GM21381 (cell line): ENCODE results near the gene FAM78A.
"Not testable (repeated sequence)": the region's sequence is repeated elsewhere in the genome, so short reads cannot be mapped to it uniquely, and the experiment has no call there.

Experiments used
- ATAC-seq: cut with Tn5 transposase; IDR thresholded peaks from one replicate; pipeline ENCODE4 v1.9.1; 2021; ENCODE audit warnings: mild to moderate bottlenecking, moderate library complexity; ENCODE audit not compliant: unreplicated experiment

FAM78A gene

DNA sequence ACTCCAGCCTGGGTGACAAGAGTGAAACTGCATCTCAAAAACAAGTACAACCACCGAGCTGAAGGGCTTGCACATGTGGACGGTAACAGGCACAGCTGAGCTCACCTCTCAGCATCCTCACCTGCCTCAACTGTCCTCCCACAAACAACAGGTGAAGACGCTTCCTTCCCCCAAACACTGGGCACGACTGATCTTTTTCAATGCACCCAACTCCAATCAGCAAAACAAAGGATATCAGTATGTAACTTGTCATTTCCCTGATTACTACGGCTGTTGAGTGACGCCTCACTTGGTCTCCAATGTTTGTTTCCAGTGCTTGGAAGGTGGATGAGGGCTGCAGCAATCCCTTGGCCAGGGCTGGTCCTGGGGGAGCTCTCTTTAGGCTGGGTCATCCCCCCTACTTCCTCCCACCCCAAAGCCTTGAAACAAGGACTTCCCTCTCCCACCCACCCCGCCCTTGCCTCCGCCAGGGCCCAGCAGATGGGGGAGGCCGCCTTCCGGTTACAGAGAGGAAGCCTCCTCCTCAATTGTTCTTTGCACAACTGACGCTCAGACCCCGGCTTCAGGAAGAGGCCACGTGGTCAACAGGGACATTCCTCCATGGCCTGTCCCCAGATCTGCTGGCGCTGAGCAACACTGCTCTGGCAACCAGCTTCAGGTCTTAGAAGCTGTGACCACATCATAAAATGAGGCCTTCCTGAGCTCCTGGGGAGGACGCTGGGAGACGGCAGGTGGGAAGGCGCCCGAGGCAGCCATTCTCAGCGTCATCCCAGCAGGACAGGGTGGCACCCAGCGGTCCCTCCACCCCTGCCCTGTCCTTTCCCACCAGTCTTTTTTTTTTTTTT lies 5.9 kb downstream of the FAM78A start:
- no peak for ATAC-seq

DNA sequence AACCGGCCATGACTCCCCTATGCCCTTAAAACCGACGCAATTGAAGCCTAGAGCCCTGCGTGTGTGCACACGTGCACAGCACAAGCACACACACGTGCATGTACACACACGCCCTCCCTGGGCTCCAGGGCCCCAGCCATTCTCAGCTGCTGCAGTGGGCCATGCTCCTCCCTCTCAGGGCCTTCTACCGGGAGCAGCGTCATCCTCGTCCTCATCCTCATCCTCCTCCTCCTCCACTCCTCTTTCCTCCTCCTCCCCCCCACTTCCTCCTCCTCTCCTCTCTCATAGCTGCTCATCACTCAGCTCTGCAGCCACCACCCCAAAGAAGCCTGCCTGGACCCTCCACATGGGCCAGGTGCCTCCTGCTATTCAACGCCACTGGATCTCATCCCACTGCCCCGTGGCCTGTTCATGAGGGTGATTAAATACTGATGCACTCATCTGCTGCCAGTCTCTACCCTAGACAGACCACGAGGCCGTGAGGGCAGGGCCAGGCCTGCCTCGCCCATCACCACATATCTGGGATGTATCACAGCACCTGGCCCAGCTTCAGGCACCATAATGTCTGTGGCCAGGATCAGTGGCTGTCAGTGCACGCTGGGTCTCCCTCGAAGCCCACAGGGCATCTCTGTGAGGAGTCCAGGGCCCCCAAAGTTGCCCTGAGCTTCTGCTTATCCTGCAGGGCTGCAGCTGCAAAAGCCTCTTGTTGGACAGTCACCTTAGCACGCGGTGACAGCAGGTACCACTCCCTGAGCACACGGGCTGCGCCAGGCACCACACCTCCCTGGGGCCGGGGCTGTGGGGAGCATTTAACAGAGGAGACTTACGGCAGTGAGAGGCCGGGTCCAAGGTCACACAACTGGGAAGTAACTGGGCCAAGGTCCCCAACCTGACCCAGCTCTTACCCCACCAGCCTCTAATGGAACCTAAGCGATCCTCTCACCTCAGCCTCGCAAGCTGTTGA lies 9.8 kb downstream of the FAM78A start:
- no peak for ATAC-seq

DNA sequence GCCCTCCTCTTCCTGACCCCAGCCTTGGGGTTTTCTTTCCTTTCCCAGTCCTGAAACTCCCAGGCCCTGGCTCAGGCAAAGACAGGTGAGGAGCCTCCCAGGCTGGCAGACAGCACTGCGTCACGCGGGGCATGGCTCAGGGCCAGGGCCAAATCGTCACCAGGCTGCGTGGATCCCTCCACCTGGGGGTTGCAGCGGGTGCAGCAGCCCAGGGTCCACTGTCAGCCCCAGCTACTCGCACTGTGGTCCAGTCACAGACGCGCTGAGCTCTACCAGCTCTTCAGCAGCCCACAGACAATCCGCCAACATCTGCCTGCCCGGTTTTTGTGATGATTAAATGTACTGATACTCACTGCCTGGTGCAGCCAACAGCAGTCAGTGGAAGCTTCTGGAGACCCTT lies 12.1 kb downstream of the FAM78A start:
- no peak for ATAC-seq

DNA sequence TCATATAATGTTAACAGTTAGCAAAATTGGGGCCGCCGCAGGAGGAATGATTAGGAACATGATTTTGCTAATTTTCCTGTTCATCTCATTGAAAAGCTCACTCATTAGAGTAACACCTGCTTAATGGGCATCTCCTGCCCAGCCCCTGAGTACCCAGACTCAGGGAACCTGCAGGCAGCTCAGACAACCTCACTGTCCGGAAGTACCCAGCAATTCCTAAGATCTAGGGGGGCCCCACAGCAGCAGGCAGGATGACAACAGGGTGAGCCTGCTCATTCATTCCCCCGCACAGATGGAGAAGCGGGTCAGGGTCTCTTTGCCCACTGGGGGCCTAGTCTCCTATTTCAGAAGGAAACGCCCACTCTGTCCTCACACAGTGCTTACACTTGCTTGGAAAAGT lies 12.6 kb downstream of the FAM78A start:
- ATAC-seq: no peak

DNA sequence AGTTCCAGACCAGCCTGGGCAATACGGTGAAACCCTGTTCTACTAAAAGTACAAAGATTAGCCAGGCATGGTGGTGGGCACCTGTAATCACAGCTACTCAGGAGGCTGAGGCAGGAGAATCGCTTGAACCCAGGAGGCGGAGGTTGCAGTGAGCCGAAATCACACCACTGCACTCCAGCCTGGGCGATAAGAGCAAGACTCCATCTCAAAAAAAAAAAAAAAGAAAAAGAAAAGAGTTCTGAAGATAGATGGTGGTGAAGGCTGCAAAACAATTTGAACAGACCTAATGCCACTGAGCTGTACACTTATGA lies 13.3 kb downstream of the FAM78A start:
- not testable (repeated sequence) for ATAC-seq

DNA sequence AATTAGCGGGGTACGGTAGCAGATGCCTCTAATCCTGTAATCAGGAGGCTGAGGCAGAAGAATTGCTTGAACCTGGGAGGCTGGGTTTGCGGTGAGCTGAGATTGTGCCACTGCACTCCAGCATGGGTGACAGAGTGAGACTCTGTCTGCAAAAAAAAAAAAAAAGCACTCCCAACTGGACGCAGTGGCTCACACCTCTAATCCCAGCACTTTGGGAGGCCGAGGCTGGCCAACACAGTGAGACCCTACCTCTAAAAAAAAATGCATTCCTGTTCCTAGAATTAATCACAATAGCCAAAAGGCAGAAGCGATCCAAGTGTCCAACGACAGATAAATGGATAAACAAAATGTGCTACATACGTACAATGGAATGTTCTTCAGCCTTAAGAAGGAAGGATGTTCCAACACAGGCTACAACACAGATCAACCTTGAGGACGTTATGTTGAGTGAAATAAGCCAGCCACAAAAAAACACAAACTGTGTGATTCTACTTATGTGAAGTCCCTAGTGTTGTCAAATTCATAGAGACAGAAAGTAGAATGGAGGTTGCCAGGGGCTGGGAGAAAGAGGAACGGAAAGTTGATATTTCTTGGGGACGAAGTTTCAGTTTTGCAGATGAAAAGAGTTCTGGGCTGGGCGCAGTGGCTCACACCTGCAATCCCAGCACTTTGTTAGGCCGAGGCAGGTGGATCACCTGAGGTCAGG lies 13.8 kb downstream of the FAM78A start:
- ATAC-seq: peak; percentile 47

DNA sequence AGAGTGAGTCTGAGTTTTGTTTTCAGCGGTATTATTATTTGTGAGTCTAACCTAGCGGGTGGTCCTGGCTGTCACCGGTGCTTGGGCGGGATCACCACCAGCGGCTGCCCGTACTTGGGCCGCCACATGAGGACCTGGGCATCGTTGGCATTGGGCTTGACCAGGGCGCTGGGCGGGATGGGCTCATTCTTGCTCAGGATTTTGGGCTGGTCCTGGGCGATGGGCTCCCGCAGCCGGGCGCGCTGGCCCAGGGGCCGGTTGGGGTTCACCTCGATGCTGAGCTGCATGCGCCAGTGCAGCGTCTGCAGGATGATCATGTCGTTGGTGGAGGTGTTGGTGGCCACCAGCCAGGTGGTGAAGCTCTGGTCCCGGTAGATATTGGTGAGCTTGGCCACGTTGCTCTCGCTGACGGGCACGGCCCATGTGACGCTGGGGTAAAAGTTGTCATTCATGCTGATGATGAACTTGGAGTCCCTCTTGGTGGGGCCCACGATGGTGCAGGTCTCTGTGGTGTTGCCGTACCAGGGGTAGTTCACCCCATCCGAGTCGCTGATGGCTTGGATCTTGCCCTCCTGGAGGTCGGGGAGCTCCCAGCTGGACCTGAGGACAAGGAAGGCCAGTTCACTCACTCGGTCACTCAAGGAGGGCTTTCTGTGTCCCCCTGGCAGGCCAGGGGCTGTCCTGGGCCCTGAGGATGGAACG lies 15.4 kb downstream of the FAM78A start:
- ATAC-seq: no peak

DNA sequence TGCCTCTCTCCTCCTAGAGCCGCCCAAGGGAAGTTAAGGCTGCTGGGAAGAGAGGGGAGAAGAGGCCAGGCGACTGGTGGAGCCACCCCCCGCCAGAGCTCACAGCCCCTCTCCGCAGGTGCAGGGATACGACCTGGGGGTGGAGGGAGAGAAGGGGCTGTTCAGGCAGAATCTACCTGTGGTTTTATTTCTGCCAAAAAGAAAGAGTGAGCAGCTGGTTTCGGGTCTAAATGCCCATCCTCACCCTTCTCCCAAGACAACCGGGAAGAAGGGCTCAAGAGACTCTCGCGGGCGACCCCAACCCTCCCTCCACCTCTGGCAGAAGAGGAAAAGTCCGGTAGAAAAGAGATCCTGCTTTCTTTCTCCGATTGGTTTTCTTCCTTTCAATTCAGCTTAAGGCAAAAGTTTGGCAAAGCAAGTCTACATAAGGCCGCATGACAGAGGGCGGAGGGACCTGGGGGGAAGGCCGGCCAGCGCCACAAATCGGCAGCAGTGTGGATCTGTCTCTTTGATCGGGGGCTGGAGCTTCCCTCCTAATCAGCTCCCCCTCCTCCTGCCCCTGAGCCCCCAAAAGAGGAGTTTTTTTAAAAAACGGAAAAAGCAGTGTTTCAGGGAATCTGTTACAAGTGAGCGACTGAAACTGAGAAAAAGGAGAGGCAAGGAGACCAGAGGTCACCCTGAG lies 16.3 kb downstream of the FAM78A start:
- ATAC-seq: no peak

DNA sequence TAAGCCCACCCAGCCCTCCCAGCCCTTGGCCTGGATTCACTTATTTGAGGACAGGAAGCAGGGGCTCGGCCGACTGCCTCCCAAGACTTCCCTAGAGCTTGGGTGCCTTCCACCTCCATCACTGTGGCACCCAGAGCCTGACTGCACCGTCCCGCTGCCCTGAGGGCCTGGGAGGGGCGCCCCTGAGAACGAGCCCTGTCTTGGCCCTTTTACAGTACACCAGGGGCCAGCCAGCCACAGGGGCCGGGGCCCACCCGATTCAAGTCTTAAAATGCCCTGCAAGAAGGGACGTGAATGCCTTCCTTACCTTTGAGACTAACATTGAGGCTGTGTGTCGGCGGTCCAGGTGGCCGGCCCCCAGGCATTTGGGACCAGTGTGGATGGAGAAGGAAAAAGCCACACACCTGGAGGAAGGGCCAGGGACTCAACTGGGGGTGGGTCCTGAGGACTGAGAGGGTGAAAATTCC lies 16.8 kb downstream of the FAM78A start:
- ATAC-seq: no peak

DNA sequence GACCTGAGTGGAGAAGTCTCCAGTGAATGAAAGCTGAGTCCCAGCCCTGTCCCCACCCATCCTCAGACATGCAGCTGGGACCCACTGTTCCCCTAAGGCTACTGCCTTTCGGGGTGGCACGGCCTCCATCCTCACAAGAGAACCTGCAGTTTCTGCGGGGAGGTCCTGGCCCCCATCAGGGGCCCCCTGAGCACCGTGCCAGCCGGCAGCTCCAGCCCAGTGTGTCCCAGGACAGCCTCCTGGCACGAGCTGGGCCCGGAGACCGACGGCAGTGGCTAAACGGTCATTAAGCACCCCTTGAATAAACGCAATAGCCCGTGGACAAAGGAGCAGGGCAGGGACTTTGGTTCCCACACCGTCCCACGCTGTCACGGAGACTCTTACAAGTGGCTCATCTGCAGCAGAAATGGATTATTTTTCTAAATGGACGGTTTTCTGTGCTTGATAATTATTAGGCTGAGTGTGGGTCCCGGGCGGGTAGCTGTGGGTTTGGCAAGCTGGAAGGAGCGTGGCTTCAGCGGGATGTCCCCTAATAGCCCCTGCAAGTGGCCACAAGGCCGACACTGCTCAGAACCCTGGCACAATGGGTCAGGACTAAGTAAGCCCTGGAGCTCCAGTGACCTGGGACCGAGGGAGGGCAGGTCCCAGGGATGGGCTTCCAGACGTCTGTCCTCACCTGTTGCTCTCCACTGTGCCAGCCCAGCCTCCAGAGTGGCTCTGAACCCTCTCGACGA lies 17.4 kb downstream of the FAM78A start:
- ATAC-seq: no peak

DNA sequence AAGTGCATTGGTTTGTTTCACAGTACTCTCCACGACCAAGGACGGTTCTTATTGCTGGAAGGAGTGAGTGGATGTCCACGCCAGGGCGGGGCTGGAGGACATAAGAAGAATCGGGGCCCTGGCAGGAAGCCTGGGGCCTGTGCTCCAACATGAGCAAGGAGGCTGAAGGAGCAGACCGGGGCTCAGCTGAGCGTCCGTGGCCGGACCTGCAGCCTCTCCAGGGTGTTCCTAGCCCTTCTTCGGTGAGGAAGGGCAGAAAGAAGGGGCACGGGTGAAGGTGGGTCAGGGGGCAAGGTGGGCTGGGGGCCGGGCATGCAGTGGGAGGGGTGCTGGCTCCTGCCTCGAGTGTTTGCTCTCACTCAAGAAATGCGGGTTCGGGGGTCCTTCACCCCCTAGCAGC lies 18.1 kb downstream of the FAM78A start:
- ATAC-seq: no peak

DNA sequence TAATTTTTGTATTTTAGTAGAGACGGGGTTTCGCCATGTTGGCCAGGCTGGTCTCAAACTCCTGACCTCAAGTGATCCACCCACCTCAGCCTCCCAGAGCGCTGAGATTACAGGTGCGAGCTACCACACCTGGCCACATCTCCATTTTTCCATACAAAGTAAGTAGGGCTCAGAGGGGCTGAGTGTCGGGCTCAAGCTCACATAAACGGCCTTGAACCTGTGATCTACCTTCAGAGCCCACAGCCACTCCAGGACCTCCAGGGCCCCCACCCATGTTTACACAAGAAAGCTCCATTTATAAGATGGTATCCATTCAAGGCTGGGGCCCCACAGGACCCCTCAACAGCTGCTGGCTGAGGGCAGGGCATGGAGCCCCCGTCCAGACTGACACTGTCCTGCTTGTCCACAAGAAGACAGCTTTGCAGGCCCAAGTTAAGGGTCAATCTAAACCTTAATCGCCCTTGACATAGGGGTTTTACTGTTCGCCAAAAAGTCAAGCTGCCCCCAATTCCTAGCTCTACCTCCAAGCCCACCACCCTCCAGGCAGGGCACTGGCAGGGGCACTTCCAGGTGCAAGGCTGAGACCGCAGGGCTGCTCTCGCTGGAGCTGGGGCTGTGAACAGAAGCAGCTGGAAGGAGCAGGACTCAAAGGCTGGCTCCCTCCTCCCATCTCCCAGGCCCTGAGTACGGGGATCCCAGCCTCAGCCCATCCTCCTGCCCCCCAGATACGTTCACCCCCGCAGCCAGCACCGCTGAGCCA lies 18.9 kb downstream of the FAM78A start:
- ATAC-seq: no peak

DNA sequence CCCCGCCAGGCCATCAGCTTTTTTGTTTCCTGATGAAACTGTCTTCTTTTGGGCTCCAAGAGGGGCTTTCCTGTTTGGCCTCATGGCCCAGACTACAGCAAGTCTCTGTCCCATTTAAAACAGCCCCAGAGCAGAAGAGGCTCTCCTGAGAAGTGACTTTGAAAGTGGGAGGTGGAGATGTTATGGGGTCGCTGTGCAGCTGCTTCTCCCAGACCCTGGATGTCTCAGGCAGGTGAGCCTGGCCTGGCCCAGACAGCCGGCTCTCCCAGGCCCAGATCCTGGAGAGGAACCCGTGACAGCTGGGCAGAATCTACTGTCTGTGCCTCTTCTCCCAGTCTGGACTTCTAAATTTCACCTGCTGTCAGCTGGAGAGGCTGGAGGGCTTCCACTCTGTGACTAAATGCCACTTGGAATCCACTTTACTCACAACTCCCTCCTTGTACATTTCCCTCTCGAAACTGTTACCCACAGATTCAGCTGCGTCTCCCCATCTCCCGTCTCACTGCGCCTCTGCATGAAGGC lies 20.6 kb downstream of the FAM78A start:
- ATAC-seq: no peak

DNA sequence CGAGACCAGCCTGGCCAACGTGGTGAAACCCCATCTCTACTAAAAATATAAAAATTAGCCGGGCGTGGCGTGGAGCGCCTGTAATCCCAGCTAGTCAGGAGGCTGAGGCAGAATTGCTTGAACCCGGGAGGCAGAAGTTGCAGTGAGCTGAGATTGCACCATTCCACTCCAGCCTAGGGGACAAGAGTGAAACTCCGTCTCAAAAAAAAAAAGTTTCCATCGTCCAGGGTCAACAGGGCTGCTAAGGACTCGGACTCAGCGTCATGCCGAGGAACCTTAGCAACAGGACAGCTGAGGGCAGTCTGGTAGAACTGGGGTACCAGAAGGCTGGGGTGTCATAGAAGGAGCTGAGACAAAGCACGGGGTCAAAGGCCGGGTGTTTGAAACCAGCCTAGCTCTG lies 21.7 kb downstream of the FAM78A start:
- no peak for ATAC-seq

DNA sequence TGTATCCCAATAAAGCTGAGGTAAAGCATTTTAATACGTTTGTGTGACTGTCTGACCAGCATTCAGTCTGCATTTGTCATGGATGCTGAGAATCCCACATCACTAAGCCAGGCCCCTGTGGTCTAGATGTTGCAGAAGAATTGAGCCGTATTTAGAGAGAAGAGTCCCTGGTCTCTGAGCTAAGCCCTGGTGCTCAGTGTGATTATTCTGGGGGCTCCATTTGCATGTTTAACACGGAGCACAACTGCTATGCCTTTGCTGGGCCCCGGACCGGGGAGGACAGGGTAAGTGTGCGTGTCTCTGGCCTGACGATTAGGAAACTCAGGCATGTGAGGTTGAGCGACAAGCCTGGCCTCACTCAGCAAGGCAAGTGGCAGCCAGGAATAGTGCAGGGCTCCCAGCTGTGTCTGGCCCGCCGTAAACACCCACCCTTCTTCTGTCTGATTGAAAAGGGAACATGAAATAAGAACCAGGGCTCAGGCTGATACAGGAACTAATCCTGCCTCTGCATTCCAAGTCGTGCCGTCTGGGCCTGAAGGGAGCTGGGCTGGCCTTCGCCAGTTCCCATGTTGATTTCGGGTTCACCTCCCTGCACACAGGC lies 22.3 kb downstream of the FAM78A start:
- ATAC-seq: no peak

DNA sequence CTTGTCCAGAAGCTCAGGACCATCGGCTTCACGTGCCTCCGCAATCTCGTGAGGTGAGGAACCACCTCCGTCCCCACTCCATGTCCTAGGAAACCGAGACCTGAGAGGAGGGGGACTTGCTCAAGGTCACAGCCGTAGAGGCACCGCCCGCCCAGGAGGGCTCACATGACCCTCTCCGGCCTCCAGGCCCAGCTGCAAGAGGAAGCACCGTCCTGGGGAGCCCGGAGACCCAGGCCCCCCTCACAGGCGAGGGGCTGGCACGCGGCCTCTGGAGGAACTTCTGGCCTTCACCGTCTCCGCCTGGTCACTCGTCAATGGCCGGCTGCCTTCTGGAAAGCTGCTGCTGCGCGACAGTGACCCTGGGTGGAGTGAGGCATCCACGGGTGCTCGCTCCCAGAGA lies 24.2 kb downstream of the FAM78A start:
- no peak for ATAC-seq

DNA sequence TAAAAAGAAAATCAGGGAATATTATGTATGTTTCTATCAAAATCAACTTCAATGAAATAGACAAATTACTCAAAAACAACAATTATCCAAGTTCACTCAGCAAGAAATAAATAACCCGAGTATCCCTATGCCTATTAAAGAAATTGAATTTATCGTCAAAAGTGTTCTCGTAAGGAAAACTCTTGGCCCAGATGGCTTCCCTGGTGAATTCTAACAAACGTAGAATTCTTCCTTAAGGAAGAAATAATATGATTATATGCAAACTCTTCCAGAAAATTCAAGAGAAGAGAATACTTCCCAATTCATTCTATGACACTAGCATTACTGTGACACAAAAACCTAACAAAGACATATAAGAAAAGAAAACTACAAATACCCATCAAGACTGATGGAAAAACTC lies 29.7 kb downstream of the FAM78A start:
- no peak for ATAC-seq

DNA sequence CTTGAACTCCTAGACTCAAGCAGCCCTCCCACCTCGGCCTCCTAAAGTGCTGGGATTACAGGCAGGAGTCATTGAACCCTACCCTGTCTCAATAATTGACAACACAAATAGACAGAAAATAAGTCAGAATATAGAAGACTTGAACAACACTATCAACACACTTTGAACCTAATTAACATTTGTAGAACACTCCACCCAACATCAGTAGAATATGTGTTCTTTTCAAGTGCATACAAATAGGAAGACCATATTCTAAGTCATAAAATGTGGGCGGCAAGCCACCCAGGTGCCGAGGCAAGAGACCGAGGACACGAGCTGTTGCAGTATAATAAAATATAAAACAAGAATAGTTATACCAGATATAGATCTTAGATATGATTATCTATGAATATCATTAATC lies 32.0 kb downstream of the FAM78A start:
- not testable (repeated sequence) for ATAC-seq
